HUES64 (cell line): ENCODE data around the gene ZNHIT1.

ENCODE experiments used
- H3K27ac ChIP-seq: 2 replicates; pipeline ENCODE4 v1.7.0; 2013; ENCODE audit warnings: low read depth, low read length, inconsistent platforms
- H3K27me3 ChIP-seq: 2 replicates; pipeline ENCODE4 v1.6.1; 2013; ENCODE audit warnings: mild to moderate bottlenecking, low read length; ENCODE audit not compliant: insufficient read depth
- H3K36me3 ChIP-seq: 2 replicates; pipeline ENCODE4 v1.6.1; 2013; ENCODE audit warnings: mild to moderate bottlenecking, low read length; ENCODE audit not compliant: insufficient read depth
- H3K4me1 ChIP-seq: 2 replicates; pipeline ENCODE4 v1.6.1; 2013; ENCODE audit warnings: mild to moderate bottlenecking, low read length, moderate library complexity; ENCODE audit not compliant: insufficient read depth
- H3K4me3 ChIP-seq: 2 replicates; pipeline ENCODE4 v1.5.1; 2013; ENCODE audit warnings: mild to moderate bottlenecking, low read length, moderate library complexity
- H3K9ac ChIP-seq: 2 replicates; pipeline ENCODE4 v1.6.1; 2013; ENCODE audit warnings: mild to moderate bottlenecking, low read depth, low read length
- H3K9me3 ChIP-seq: 2 replicates; pipeline ENCODE4 v1.6.1; 2013; ENCODE audit warnings: low read depth, low read length; ENCODE audit not compliant: insufficient read depth
- WGBS: fragments of 150-250, 120-280 bp; methylation state at CpG from one replicate; pipeline ENCODE4 v1.1.7; 2013; ENCODE audit warnings: missing lambda C conversion rate; 5-methylcytosine and 5-hydroxymethylcytosine counted together

The ZNHIT1 gene

DNA sequence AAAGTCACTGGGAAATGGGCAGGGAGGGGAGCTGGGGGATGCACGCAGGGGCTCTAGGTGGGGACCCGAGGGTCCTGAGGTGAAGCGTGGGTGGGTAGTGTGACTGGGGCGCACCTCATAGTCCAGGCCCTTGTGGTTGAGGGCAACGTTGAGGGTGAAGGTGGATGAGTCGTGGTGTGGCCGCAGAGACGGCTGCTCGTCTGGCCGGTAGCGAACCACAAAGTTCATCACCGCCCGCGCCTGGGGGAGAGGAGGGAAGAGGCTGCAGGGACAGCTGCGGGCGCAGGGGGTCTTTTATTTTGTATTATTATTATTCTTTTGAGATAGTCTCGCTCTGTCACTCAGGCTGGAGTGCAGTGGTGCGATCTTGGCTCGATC lies 11.3 kb upstream of the ZNHIT1 start:
- no peaks in the 10 kb centered on the region for H3K9me3 ChIP-seq
- peaks cover 26% of the 10 kb centered on the region for H3K36me3 ChIP-seq
- H3K27me3 ChIP-seq, result peaks cover 14% of the 10 kb centered on the region
- WGBS, result 94% methylated on average over 18 of the region's 19 CpGs
- no peaks in the 10 kb centered on the region for H3K4me1 ChIP-seq
- no peak overlapping the region for H3K27ac ChIP-seq
- H3K9ac ChIP-seq, result no peak overlapping the region
- H3K4me3 ChIP-seq, result no peak overlapping the region

DNA sequence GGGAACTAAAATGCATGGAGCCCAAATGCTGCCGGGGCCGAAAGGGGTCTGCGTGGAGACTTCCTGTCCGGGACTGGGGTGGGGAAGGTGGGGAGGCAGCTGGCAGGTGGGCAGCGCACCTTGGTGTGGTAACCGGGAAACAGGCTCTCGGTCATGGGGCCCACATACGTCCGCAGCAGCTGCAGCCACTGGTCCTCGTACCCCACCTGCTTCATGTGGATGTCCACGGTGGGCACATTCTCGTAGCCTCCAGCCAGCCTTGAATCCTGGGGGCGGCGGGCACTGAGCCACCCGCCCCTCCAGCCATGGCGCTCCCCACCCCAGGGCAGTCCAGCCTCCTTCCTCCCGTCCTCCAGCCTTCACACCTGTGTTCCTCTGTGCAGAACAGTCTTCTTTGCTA lies 10.5 kb upstream of the ZNHIT1 start:
- H3K9ac ChIP-seq, result no peak overlapping the region
- H3K4me3 ChIP-seq, result no peak overlapping the region
- 92% methylated on average over 17 of the region's 17 CpGs for WGBS
- no peaks in the 10 kb centered on the region for H3K4me1 ChIP-seq
- H3K9me3 ChIP-seq, result no peaks in the 10 kb centered on the region
- H3K27me3 ChIP-seq, result peaks cover 5% of the 10 kb centered on the region
- peaks cover 31% of the 10 kb centered on the region for H3K36me3 ChIP-seq
- no peak overlapping the region for H3K27ac ChIP-seq

DNA sequence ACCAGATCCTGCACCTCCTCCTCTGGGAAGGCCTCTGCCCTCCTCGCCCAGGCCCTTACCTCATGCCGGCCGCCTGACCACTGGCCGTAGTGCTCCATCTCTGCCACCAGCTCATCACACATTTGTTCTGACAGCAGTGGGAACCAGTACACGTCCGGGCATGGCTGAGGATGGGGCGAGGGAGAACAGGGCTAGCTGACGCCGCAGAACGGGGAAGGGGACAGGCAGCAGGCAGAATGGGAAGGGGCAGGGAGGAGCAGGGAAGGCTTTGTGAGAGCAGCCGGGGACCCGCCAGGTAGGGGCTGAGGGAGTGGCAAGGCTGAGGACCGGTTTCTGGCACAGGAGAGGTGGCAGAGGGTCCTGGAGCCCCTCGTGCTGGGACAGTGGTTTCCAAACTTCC lies 9.2 kb upstream of the ZNHIT1 start:
- Histone ChIP-seq H3K4me3 (no peak overlapping the region), H3K27me3 (no peaks in the 10 kb centered on the region), H3K36me3 (peaks cover 34% of the 10 kb centered on the region), H3K4me1 (no peaks in the 10 kb centered on the region), H3K27ac (no peak overlapping the region), H3K9ac (no peak overlapping the region), H3K9me3 (no peaks in the 10 kb centered on the region)
- WGBS, result 96% methylated on average over 14 of the region's 14 CpGs

DNA sequence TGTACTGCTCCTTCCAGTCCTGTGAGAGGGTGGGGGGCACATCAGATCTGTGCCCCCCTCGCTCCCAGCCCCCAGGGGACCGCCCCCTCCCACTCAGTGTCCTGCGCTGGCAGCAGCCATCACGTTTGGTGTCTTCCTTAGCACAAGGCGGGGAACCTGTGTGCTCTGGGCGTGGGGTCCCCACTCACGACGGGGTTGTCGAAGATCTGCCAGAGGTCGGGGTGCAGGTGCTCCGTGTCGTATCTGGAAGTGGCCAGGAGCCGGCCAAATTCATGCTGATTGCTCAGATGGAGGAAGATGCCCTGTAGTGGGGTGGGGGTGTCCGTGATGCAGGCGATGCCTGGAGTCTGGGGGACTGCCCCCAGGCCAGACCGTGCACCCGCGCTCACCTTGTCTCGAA lies 7.8 kb upstream of the ZNHIT1 start:
- no peak overlapping the region for H3K27ac ChIP-seq
- H3K36me3 ChIP-seq, result peaks cover 39% of the 10 kb centered on the region
- no peaks in the 10 kb centered on the region for H3K9me3 ChIP-seq
- H3K27me3 ChIP-seq, result no peaks in the 10 kb centered on the region
- no peak overlapping the region for H3K4me3 ChIP-seq
- H3K4me1 ChIP-seq, result no peaks in the 10 kb centered on the region
- WGBS, result 93% methylated on average over 19 of the region's 19 CpGs
- H3K9ac ChIP-seq, result no peak overlapping the region

DNA sequence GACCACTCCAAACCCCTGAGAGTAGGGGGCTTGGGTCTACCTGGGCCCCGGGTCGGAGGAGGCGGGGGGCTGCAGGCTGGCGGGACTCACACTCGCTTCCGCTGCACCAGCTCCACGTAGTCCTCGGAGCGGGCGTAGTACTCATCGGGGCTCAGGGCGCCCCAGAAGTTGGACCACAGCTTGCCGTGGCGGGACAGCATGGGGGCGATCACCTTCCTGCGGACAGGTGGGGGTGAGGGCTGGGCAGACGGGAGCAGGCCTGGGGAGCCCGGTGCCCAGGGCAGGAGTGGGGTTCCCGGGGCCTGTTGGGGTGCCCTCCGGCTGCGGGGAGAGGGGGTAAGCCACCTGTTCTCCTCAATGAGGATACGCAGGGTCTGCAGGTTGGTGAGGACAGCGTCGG lies 6.5 kb upstream of the ZNHIT1 start:
- WGBS, result 96% methylated on average over 24 of the region's 24 CpGs
- no peaks in the 10 kb centered on the region for H3K27me3 ChIP-seq
- H3K9me3 ChIP-seq, result no peaks in the 10 kb centered on the region
- peaks cover 39% of the 10 kb centered on the region for H3K36me3 ChIP-seq
- no peak overlapping the region for H3K27ac ChIP-seq
- no peak overlapping the region for H3K9ac ChIP-seq
- peaks cover 3% of the 10 kb centered on the region; the same call in 1 of the 2 replicates for H3K4me1 ChIP-seq
- no peak overlapping the region for H3K4me3 ChIP-seq

DNA sequence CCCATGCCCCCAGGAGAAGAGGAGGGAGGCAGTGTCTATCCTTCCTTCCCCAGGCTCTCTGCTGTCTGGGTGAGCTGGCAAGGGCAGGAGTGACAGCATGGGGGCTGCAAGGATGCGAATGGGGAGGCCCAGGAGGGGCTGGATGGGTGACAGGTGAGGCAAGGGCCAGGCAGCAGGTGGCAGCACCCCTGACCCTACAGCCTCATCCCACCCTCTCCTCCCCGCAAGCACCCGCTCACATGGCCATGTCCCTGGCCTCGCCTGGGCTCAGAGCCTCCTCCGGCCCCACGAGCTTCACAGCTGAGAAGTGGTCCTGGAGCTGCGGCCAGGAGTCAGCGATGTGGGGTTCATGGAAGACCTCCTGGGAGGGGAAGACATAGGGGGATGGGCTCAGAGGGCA lies 6.0 kb upstream of the ZNHIT1 start:
- Histone ChIP-seq H3K9ac (no peak overlapping the region), H3K27me3 (no peaks in the 10 kb centered on the region), H3K27ac (no peak overlapping the region), H3K4me3 (no peak overlapping the region), H3K36me3 (peaks cover 37% of the 10 kb centered on the region), H3K4me1 (peaks cover 5% of the 10 kb centered on the region; the same call in 1 of the 2 replicates), H3K9me3 (no peaks in the 10 kb centered on the region)
- 97% methylated on average over 7 of the region's 8 CpGs for WGBS

DNA sequence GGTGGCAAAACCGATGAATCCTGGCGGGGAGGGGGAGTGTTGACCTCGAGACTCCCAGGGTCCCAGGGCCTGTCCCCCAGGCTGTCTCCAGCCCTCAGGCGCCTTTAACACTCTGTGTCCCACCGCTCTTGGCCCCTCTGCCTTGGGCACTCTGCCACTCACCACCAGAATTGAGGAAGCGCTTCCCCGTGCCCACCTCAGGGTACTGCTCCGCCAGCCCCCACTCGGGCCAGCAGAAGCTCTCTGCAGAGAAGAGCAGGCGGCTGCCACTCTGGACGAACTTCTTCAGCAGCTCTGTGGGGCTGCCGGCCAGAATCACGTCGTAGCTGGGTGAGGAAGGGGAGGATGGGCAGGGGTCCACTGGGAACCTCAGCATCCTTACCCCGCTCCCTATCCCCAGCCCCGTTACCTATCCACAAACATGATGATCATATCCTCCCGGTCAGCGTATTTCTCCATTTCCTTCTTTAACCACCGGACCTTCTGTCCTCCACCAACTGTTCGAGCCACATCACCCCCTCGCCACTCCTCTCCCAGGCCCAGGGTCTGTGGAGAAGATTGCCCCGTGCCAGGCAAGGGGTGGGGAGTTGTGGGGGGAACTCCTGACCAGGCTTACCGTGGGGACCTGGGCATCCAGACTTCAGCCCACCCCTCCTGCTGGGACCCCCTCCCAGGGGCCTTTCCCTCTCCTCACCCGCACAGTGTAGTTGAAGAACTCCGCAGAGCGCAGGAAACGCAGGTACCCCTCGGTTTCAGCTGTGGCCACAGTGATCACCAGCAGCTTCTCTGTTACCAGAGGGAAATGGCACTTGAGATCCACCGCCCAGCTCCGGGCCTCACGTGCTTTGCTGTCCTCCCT lies 1.7 kb upstream of the ZNHIT1 start:
- H3K36me3 ChIP-seq, result peaks cover 21% of the 10 kb centered on the region
- H3K4me3 ChIP-seq, result peak overlapping the region; percentile 80
- no peaks in the 10 kb centered on the region for H3K27me3 ChIP-seq
- no peaks in the 10 kb centered on the region for H3K9me3 ChIP-seq
- WGBS, result 71% methylated on average over 30 of the region's 31 CpGs
- peak overlapping the region; percentile 68; the same call in 1 of the 2 replicates for H3K9ac ChIP-seq
- peaks cover 5% of the 10 kb centered on the region; the same call in 1 of the 2 replicates for H3K4me1 ChIP-seq
- H3K27ac ChIP-seq, result no peak overlapping the region

DNA sequence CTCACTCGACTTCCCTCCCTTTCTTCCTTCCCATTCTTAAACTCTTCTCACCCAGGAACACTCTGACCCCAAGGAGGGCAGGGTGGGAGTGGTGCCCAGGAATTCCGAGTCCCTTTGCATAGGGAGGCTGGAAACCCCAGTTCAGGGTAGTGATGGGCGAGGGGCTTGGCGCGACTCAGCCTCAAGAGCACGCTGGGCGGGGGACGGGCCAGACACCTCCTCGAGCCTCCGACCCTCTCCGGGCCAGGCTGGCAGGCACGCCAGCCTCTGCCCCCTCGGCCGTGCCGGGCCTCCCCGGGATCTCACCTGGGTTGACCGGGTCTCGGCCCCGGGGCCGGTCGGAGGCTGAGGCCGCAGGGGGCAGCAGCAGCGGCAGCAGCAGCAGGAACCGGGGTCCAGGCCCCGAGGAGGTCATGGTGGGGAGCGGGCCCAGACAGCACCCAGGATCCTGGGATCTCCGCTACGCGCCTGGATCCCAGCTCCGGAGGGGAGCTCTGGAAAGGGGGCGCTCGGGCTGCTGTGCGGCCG lies 1.0 kb upstream of the ZNHIT1 start:
- Histone ChIP-seq H3K4me3 (peak overlapping the region; percentile 80), H3K27me3 (no peaks in the 10 kb centered on the region), H3K36me3 (peaks cover 14% of the 10 kb centered on the region), H3K9me3 (no peaks in the 10 kb centered on the region), H3K27ac (peak overlapping the region; percentile 96; the same call in 1 of the 2 replicates), H3K4me1 (peaks cover 5% of the 10 kb centered on the region; the same call in 1 of the 2 replicates), H3K9ac (peak overlapping the region; percentile 68)
- under 1% methylated on average over 34 of the region's 34 CpGs for WGBS

DNA sequence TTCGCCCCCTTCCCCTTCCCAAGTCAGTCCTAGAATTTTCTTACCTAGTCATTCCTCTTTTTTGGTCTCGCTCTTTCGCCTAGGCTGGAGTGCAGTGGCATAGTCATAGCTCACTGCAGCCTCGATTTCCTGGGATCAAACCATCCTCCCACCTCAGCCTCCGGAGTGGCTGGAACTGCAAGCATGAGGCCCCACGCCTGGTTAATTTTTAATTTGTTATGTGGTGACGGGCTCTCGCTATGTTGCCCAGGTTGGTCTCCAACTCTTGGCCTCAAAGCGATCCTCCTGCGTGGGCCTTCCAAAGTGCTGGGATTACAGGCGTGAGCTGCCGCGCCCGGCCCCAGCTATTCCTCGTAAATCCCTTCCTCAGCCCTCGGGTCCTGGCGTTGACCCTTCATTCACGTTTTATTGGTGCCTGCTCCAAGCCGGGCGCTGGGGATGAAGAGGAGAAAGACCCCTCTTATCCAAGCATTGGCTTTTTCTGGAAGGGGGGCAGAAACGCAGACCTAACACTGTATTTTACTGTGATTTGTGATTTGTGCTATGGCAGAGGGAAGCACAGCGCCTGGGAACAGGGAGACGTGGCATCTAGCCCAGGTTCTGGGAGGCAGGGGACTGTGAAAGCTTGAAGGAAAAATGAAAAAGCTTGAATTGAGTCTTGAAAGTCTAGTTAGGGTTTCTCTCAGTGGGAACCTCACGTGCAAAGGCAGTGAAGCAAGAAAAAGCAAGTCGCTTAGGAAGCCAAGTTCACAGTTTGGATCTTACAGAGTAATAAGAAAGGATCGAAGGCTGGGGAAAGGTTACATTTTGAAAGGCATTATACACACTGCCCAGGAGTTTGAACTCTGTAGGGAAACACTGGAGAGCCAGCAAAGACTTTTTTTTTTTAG lies 516 bp downstream of the ZNHIT1 start:
- H3K27me3 ChIP-seq, result no peaks in the 10 kb centered on the region
- 13% methylated on average over 25 of the region's 26 CpGs for WGBS
- H3K4me1 ChIP-seq, result peaks cover 5% of the 10 kb centered on the region; the same call in 1 of the 2 replicates
- H3K4me3 ChIP-seq, result peak overlapping the region; percentile 80
- peaks cover 12% of the 10 kb centered on the region for H3K36me3 ChIP-seq
- no peaks in the 10 kb centered on the region for H3K9me3 ChIP-seq
- peak overlapping the region; percentile 29; the same call in 1 of the 2 replicates for H3K27ac ChIP-seq
- peak overlapping the region; percentile 60 for H3K9ac ChIP-seq

DNA sequence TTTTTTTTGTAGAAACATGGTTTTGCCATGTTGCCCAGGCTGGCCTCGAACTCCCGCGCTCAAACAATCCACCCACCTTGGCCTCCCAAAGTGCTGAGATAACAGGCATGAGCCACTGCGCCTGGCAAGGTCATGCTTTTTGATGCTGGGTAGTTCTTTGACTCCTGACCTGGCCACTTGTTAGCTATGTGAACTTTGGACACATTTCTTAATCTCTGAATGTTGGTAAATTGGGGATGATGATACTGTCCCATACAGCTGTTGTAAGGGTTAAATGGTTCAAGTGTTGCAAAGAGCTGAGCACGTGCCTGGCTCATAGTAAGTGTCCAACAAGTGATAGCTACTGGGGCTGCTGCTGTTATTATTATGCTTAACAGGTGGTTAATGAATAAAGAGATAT lies 2.3 kb downstream of the ZNHIT1 start:
- H3K27ac ChIP-seq, result no peak overlapping the region

More for the DNA sequence above, 2.3 kb downstream of the ZNHIT1 start:
- H3K36me3 ChIP-seq, result peaks cover 23% of the 10 kb centered on the region
- H3K4me1 ChIP-seq, result peaks cover 5% of the 10 kb centered on the region; the same call in 1 of the 2 replicates
- 95% methylated on average over 5 of the region's 5 CpGs for WGBS
- H3K9ac ChIP-seq, result no peak overlapping the region
- H3K4me3 ChIP-seq, result no peak overlapping the region
- H3K9me3 ChIP-seq, result no peaks in the 10 kb centered on the region
- H3K27me3 ChIP-seq, result no peaks in the 10 kb centered on the region
